DND-41 (cell line): ENCODE data around the gene OGFOD2.

Experiments used
- EZH2 ChIP-seq: IDR thresholded peaks from 3 replicates; pipeline ENCODE4 v1.6.1; 2012; ENCODE audit warnings: borderline replicate concordance, low read depth, mild to moderate bottlenecking, moderate library complexity, low read length, inconsistent platforms; ENCODE audit not compliant: severe bottlenecking
- TF ChIP-seq, protein P1 (sequence below): IDR thresholded peaks from 2 replicates; pipeline ENCODE4 v1.5.1; 2012; ENCODE audit warnings: borderline replicate concordance, low read length, moderate library complexity, mild to moderate bottlenecking; ENCODE audit not compliant: poor library complexity, severe bottlenecking; ENCODE audit errors: extremely low read depth

DNA sequence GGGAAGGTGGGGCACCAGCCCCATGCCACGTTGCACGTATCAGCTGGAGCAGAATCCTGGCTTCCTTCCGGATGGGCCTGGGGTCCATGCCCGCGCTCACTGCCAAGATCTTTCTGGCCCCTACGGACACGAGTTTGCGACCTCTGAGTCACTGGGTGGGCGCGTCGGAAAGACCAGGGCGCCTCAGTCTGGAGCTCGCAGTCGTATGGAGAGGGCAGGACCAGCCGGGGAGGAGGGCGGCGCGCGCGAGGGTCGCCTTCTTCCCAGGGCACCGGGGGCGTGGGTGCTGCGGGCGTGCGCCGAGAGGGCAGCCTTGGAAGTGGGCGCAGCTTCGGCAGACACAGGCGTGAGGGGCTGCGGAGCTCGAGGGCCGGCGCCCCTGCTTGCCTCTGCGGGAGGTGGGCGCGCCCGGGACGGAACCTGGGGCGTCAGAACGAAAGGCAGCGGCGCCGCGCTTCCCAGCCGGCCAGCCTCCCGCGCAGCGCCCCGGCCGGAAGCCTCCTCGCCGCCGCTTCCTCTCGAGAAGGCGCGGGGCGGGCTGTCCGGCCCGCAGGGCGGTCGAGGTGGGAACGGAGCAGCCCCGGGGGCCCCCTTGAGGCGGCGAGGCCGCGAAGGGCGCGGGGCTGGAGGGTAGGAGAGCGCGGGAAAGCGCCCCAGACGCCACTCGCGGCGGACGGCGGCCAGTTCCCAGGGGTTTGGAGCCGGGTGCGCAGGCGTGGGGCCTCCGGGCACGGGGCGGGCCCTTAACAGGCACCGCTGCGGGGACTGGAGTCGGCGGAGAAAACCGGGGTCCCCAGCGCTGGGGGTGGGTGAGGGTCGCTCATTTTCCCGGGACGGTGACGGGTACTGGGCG is 5.4 kb downstream of the OGFOD2 start, which contains the start of gene ARL6IP4:
- TF ChIP-seq, protein P1, sequence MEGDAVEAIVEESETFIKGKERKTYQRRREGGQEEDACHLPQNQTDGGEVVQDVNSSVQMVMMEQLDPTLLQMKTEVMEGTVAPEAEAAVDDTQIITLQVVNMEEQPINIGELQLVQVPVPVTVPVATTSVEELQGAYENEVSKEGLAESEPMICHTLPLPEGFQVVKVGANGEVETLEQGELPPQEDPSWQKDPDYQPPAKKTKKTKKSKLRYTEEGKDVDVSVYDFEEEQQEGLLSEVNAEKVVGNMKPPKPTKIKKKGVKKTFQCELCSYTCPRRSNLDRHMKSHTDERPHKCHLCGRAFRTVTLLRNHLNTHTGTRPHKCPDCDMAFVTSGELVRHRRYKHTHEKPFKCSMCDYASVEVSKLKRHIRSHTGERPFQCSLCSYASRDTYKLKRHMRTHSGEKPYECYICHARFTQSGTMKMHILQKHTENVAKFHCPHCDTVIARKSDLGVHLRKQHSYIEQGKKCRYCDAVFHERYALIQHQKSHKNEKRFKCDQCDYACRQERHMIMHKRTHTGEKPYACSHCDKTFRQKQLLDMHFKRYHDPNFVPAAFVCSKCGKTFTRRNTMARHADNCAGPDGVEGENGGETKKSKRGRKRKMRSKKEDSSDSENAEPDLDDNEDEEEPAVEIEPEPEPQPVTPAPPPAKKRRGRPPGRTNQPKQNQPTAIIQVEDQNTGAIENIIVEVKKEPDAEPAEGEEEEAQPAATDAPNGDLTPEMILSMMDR: no peak
- TF ChIP-seq EZH2: no peak
